Astrocyte (in vitro differentiated cells and primary cell): ENCODE data around the gene GALT.

Experiments
- EZH2 ChIP-seq: IDR thresholded peaks from 2 replicates; pipeline ENCODE4 v1.6.1; 2012; ENCODE audit warnings: mild to moderate bottlenecking, low read length, inconsistent platforms; ENCODE audit not compliant: insufficient read depth
- TF ChIP-seq, protein P1 (sequence below): IDR thresholded peaks from 2 replicates; pipeline ENCODE4 v1.5.1; 2011; ENCODE audit warnings: low read depth, mild to moderate bottlenecking, inconsistent platforms, low read length, moderate library complexity; ENCODE audit not compliant: insufficient read depth

GRCh38 chr9:34665067-34665380 lies 18.5 kb downstream of the GALT start:
- no peak for TF ChIP-seq EZH2
- TF ChIP-seq, protein P1, sequence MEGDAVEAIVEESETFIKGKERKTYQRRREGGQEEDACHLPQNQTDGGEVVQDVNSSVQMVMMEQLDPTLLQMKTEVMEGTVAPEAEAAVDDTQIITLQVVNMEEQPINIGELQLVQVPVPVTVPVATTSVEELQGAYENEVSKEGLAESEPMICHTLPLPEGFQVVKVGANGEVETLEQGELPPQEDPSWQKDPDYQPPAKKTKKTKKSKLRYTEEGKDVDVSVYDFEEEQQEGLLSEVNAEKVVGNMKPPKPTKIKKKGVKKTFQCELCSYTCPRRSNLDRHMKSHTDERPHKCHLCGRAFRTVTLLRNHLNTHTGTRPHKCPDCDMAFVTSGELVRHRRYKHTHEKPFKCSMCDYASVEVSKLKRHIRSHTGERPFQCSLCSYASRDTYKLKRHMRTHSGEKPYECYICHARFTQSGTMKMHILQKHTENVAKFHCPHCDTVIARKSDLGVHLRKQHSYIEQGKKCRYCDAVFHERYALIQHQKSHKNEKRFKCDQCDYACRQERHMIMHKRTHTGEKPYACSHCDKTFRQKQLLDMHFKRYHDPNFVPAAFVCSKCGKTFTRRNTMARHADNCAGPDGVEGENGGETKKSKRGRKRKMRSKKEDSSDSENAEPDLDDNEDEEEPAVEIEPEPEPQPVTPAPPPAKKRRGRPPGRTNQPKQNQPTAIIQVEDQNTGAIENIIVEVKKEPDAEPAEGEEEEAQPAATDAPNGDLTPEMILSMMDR: no peak
